Caco-2 (cell line): ENCODE data around the gene AP3S1. TPM values are rescaled to one million over a fixed set of nuclear protein-coding genes. Genes with fewer than 3 reads are reported as not detected.

ENCODE experiments used
- BruUV-seq: library from RNA; stranded (reverse); fragments of 400-500 nt; replicated peaks from 2 replicates; lab custom pipeline; 2021; lab: Mats Ljungman, UMichigan
- CTCF ChIA-PET: fragments of 300-600 bp; sonication (Branson Sonifier 250); formaldehyde crosslinking; loops from one replicate; lab custom pipeline; 2022; ENCODE audit warnings: antibody characterized with exemption; lab: Charles Lee
- POLR2A ChIA-PET: fragments of 300-600 bp; sonication (Branson Sonifier 250); formaldehyde crosslinking; loops from one replicate; lab custom pipeline; 2022; ENCODE audit warnings: antibody characterized with exemption; lab: Charles Lee
- DNase-seq, 2 experiments: peaks; one replicate each; pipeline versions ENCODE4 v3.0.0 to v3.0.0-alpha.2; 2020 to 2022
- H3K27me3 ChIP-seq: replicated peaks from 2 replicates; pipeline ENCODE4 v1.6.0; 2011; ENCODE audit warnings: low read length; ENCODE audit not compliant: control insufficient read depth, insufficient read depth
- H3K36me3 ChIP-seq: 2 replicates; pipeline ENCODE4 v1.5.1; 2011; ENCODE audit warnings: low read length; ENCODE audit not compliant: control insufficient read depth, insufficient read depth
- H3K4me1 ChIP-seq: fragments of 250-450 bp; sonication (Bioruptor Pico); 2 replicates; pipeline ENCODE4 v1.5.1; 2020; ENCODE audit warnings: mild to moderate bottlenecking
- H3K4me3 ChIP-seq: 2 replicates; pipeline ENCODE4 v1.5.1; 2011; ENCODE audit warnings: low read depth, mild to moderate bottlenecking, control low read depth, low read length
- H3K9me3 ChIP-seq: fragments of 250-450 bp; sonication (Bioruptor Pico); 2 replicates; pipeline ENCODE4 v1.5.1; 2020; ENCODE audit warnings: mild to moderate bottlenecking, moderate library complexity
- H3K27ac Mint-ChIP-seq: one replicate; pipeline ENCODE4 v1.8.0; 2022; ENCODE audit warnings: mixed read lengths; ENCODE audit not compliant: unreplicated experiment
- H3K27me3 Mint-ChIP-seq: one replicate; pipeline ENCODE4 v1.8.0; 2022; ENCODE audit warnings: mixed read lengths; ENCODE audit not compliant: insufficient read depth, unreplicated experiment
- H3K36me3 Mint-ChIP-seq: one replicate; pipeline ENCODE4 v1.8.0; 2022; ENCODE audit warnings: mild to moderate bottlenecking, mixed read lengths; ENCODE audit not compliant: insufficient read depth, unreplicated experiment
- H3K4me1 Mint-ChIP-seq: one replicate; pipeline ENCODE4 v1.8.0; 2022; ENCODE audit warnings: low read depth, mixed read lengths; ENCODE audit not compliant: unreplicated experiment
- H3K4me3 Mint-ChIP-seq: one replicate; pipeline ENCODE4 v1.8.0; 2022; ENCODE audit warnings: mild to moderate bottlenecking, moderate library complexity, mixed read lengths; ENCODE audit not compliant: unreplicated experiment
- H3K9me3 Mint-ChIP-seq: one replicate; pipeline ENCODE4 v1.8.0; 2022; ENCODE audit warnings: mixed read lengths; ENCODE audit not compliant: unreplicated experiment
- CTCF ChIP-seq, 2 experiments: fragments of 200-600 bp in 1 of 2; IDR thresholded peaks; 1 replicate in 1 of 2; 2 replicates in 1 of 2; pipeline versions ENCODE4 v1.5.1 to v1.8.0; 2011 to 2022; ENCODE audit warnings: antibody characterized with exemption in 1 of 2, control low read depth in 1 of 2, inconsistent platforms in 1 of 2, low read depth in 1 of 2, low read length in 1 of 2, mild to moderate bottlenecking in 1 of 2, moderate library complexity in 1 of 2; ENCODE audit not compliant: insufficient read depth in 1 of 2, severe bottlenecking in 1 of 2, unreplicated experiment in 1 of 2
- intact Hi-C: fragments of 100-400 bp; cut with micrococcal nuclease; formaldehyde crosslinking; loops from one replicate; pipeline ENCODE4 v1.10.0; 2022; ENCODE audit not compliant: unreplicated experiment
- total RNA-seq: library from RNA; stranded (reverse); gene quantifications from 2 replicates; pipeline ENCODE4 v1.2.3, GENCODE V29; 2022

Gene AP3S1
- total RNA-seq, 1 experiment from 2014 or later = 104 TPM

- Histone ChIP-seq H3K9me3 (no peaks in the 10 kb centered on the region), H3K4me1 (peaks cover 41% of the 10 kb centered on the region), H3K27me3 (no peaks in the 10 kb centered on the region), H3K4me3 (peak overlapping the region; percentile 61), H3K36me3 (no peaks in the 10 kb centered on the region)
- ChIA-PET POLR2A (no interaction called here), CTCF (no interaction called here)
- Mint-ChIP-seq H3K27ac (no peak overlapping the region), H3K4me1 (peaks cover 20% of the 10 kb centered on the region), H3K4me3 (peak overlapping the region; percentile 95), H3K27me3 (no peaks in the 10 kb centered on the region), H3K36me3 (peaks cover 7% of the 10 kb centered on the region), H3K9me3 (no peaks in the 10 kb centered on the region)
- no peak for DNase-seq
- intact Hi-C loops = loop anchor here (1.0 to 5.0 kb wide), 4 partner anchors 7 to 301 kb away; partner anchors contain the start of genes COMMD10 and FEM1C
- TF ChIP-seq CTCF (IDR thresholded peaks at IDR 0.05; ENCODE audit: insufficient read depth in 1 of 2, low read depth in 1 of 2, low read length in 1 of 2, severe bottlenecking in 1 of 2, unreplicated experiment in 1 of 2) = no peak
- BruUV-seq = TSS peak; percentile 47
These were observed 1.2 kb downstream of the AP3S1 start for GRCh38 chr5:115842952-115843351.

GRCh38 chr5:115843444-115844130, 1.9 kb downstream of the AP3S1 start:
- H3K4me3 Mint-ChIP-seq = peak overlapping the region; percentile 16
- CTCF ChIA-PET = no interaction called here
- DNase-seq = no peak
- POLR2A ChIA-PET = no interaction called here
- H3K27me3 Mint-ChIP-seq = no peaks in the 10 kb centered on the region
- peaks cover 20% of the 10 kb centered on the region for H3K4me1 Mint-ChIP-seq
- H3K27ac Mint-ChIP-seq = peak overlapping the region; percentile 54
- Histone ChIP-seq H3K36me3 (no peaks in the 10 kb centered on the region), H3K9me3 (no peaks in the 10 kb centered on the region), H3K4me3 (no peak overlapping the region; the same call in 1 of the 2 replicates), H3K4me1 (peaks cover 39% of the 10 kb centered on the region), H3K27me3 (no peaks in the 10 kb centered on the region)
- TF ChIP-seq CTCF (IDR thresholded peaks at IDR 0.05; ENCODE audit: insufficient read depth in 1 of 2, low read depth in 1 of 2, low read length in 1 of 2, severe bottlenecking in 1 of 2, unreplicated experiment in 1 of 2) = no peak
- no TSS peak for BruUV-seq
- intact Hi-C loops = loop anchor here (2.0 to 5.0 kb wide), 3 partner anchors 69 to 301 kb away; partner anchors contain the start of genes COMMD10 and FEM1C
- no peaks in the 10 kb centered on the region for H3K9me3 Mint-ChIP-seq
- peaks cover 7% of the 10 kb centered on the region for H3K36me3 Mint-ChIP-seq

- H3K4me3 Mint-ChIP-seq = peak overlapping the region; percentile 16
- no peak for TF ChIP-seq CTCF (IDR thresholded peaks at IDR 0.05; ENCODE audit: insufficient read depth in 1 of 2, low read depth in 1 of 2, low read length in 1 of 2, severe bottlenecking in 1 of 2, unreplicated experiment in 1 of 2)
- POLR2A ChIA-PET = no interaction called here
- peak in 1 of 2 experiments; percentile 33 for DNase-seq
- H3K4me1 Mint-ChIP-seq = peaks cover 21% of the 10 kb centered on the region
- H3K27me3 Mint-ChIP-seq = no peaks in the 10 kb centered on the region
- Histone ChIP-seq H3K4me3 (no peak overlapping the region), H3K9me3 (no peaks in the 10 kb centered on the region), H3K27me3 (no peaks in the 10 kb centered on the region), H3K4me1 (peaks cover 39% of the 10 kb centered on the region), H3K36me3 (no peaks in the 10 kb centered on the region)
- H3K36me3 Mint-ChIP-seq = peaks cover 7% of the 10 kb centered on the region
- intact Hi-C loops = loop anchor here (5.0 kb wide), 2 partner anchors 243 to 302 kb away; partner anchors contain the start of genes COMMD10 and FEM1C
- CTCF ChIA-PET = no interaction called here
- H3K27ac Mint-ChIP-seq = peak overlapping the region; percentile 54
- H3K9me3 Mint-ChIP-seq = no peaks in the 10 kb centered on the region
- BruUV-seq = no TSS peak
These were observed 2.6 kb downstream of the AP3S1 start for GRCh38 chr5:115844321-115844817.
